Fibroblast of lung (primary cell): Measurements from ENCODE around the gene STIMATE. TPM values are rescaled to one million over a fixed set of nuclear protein-coding genes. Genes with fewer than 3 reads are reported as not detected.

Experiments
- DNase-seq, 2 donors: peaks; one replicate each; pipeline versions ENCODE4 v3.0.0 to v3.0.0-alpha.2; 2010; ENCODE audit warnings: low read depth in 2 of 2
- H2AFZ ChIP-seq: 2 replicates; pipeline ENCODE4 v1.5.1; 2012; ENCODE audit warnings: low read length, control low read depth, inconsistent platforms
- H3K27ac ChIP-seq: 2 replicates; pipeline ENCODE4 v1.5.1; 2011; ENCODE audit warnings: low read length, control low read depth; ENCODE audit not compliant: insufficient read depth
- H3K27me3 ChIP-seq: 2 replicates; pipeline ENCODE4 v1.5.1; 2011; ENCODE audit warnings: mild to moderate bottlenecking, low read length; ENCODE audit not compliant: control insufficient read depth, insufficient read depth
- H3K36me3 ChIP-seq: 2 replicates; pipeline ENCODE4 v1.5.1; 2011; ENCODE audit warnings: low read length; ENCODE audit not compliant: control insufficient read depth, insufficient read depth
- H3K4me1 ChIP-seq: 2 replicates; pipeline ENCODE4 v1.5.1; 2011; ENCODE audit warnings: low read length; ENCODE audit not compliant: control insufficient read depth, insufficient read depth; ENCODE audit errors: extremely low read depth
- H3K4me2 ChIP-seq: 2 replicates; pipeline ENCODE4 v1.5.1; 2011; ENCODE audit warnings: low read length, control low read depth; ENCODE audit not compliant: insufficient read depth; ENCODE audit errors: extremely low read depth
- H3K4me3 ChIP-seq, 4 experiments: fragments of 200-600 bp in 1 of 4; sonication (generic) in 1 of 4; replicated peaks in 1 of 4; 2 replicates each; pipeline ENCODE4 v1.5.1; 2011 to 2016; ENCODE audit warnings: low read length in 4 of 4, low read depth in 3 of 4, mild to moderate bottlenecking in 3 of 4, control low read depth in 2 of 4, inconsistent platforms in 1 of 4, mixed read lengths in 1 of 4; ENCODE audit not compliant: insufficient read depth in 1 of 4; ENCODE audit errors: control extremely low read depth in 1 of 4
- H3K79me2 ChIP-seq: 2 replicates; pipeline ENCODE4 v1.5.1; 2012; ENCODE audit warnings: mild to moderate bottlenecking, low read length, inconsistent platforms; ENCODE audit not compliant: control insufficient read depth, insufficient read depth
- H3K9ac ChIP-seq: 2 replicates; pipeline ENCODE4 v1.5.1; 2011; ENCODE audit warnings: mild to moderate bottlenecking, low read length, control low read depth; ENCODE audit not compliant: insufficient read depth
- H3K9me3 ChIP-seq: 2 replicates; pipeline ENCODE4 v1.5.1; 2012; ENCODE audit warnings: low read depth, low read length; ENCODE audit not compliant: control insufficient read depth, insufficient read depth
- H4K20me1 ChIP-seq: 2 replicates; pipeline ENCODE4 v1.5.1; 2011; ENCODE audit warnings: low read length; ENCODE audit not compliant: control insufficient read depth, insufficient read depth; ENCODE audit errors: extremely low read depth
- CTCF ChIP-seq, 2 donors: IDR thresholded peaks in 1 of 2; conservative IDR thresholded peaks in 1 of 2; 1 replicate in 1 of 2; 2 replicates in 1 of 2; pipeline ENCODE4 v1.5.1; 2011 to 2012; ENCODE audit warnings: low read length in 2 of 2, control low read depth in 1 of 2, inconsistent platforms in 1 of 2, low read depth in 1 of 2, mild to moderate bottlenecking in 1 of 2
- EZH2 ChIP-seq: IDR thresholded peaks from 2 replicates; pipeline ENCODE4 v1.5.1; 2012; ENCODE audit warnings: low read length, control low read depth, mild to moderate bottlenecking; ENCODE audit errors: missing control alignments
- polyA plus RNA-seq, 2 donors: library from polyadenylated mRNA; depleted of rRNA in 1 of 2; stranded (reverse) in 1 of 2; unstranded in 1 of 2; fragments of >200 nt; gene quantifications; 2 replicates each; pipeline ENCODE4 v1.2.1, GENCODE V29; 2011 to 2012; ENCODE audit warnings: missing spikeins in 1 of 2
- total RNA-seq: library from RNA; depleted of rRNA; stranded (reverse); fragments of >200 nt; gene quantifications from 2 replicates; pipeline ENCODE4 v1.2.1, GENCODE V29; 2014

The STIMATE gene
- total and polyA plus RNA-seq, 2 donors (not counting 1 experiment from before 2014, with no cell fraction given), result 11.6 to 13.0 TPM

DNA sequence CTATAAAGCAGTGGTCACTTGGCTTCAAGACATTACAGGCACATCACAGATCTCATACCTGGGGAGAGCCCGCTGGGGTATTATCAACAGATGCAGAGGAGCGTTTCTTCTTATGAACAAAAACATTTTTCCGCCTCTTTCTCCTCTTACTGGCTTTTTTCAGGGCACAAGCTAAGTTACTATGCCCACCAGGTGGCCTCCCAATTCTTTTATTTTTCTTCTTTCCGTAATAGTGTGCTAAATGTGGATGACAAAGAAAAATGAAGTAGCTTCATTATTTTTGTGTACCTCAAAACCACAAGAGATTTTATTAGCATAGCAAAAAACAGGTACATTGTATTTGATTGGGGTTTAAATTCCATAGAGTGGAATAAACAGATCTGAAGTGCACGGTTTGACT is 10.1 kb upstream of the STIMATE start:
- H3K36me3 ChIP-seq, result no peaks in the 10 kb centered on the region
- no peak for DNase-seq
- H3K27me3 ChIP-seq, result no peaks in the 10 kb centered on the region
- no peak overlapping the region for H3K27ac ChIP-seq
- H3K79me2 ChIP-seq, result no peaks in the 10 kb centered on the region
- H3K9ac ChIP-seq, result no peak overlapping the region
- no peaks in the 10 kb centered on the region for H4K20me1 ChIP-seq
- H3K9me3 ChIP-seq, result no peaks in the 10 kb centered on the region
- H3K4me3 ChIP-seq, result no peak overlapping the region
- no peak overlapping the region for H2AFZ ChIP-seq
- H3K4me1 ChIP-seq, result no peaks in the 10 kb centered on the region
- TF ChIP-seq CTCF (conservative IDR thresholded peaks at IDR 0.05 in 1 of 2, IDR thresholded peaks at IDR 0.05 in 1 of 2; ENCODE audit: low read depth in 1 of 2, low read length in 2 of 2) (no peak), EZH2 (no peak)
- no peak overlapping the region for H3K4me2 ChIP-seq

- no peaks in the 10 kb centered on the region for H3K9me3 ChIP-seq
- DNase-seq, result no peak
- TF ChIP-seq EZH2 (no peak), CTCF (conservative IDR thresholded peaks at IDR 0.05 in 1 of 2, IDR thresholded peaks at IDR 0.05 in 1 of 2; ENCODE audit: low read depth in 1 of 2, low read length in 2 of 2) (no peak)
- H3K27me3 ChIP-seq, result no peaks in the 10 kb centered on the region
- no peak overlapping the region for H3K4me2 ChIP-seq
- no peak overlapping the region for H3K4me3 ChIP-seq
- H3K9ac ChIP-seq, result no peak overlapping the region
- no peak overlapping the region for H3K27ac ChIP-seq
- no peaks in the 10 kb centered on the region for H3K4me1 ChIP-seq
- no peaks in the 10 kb centered on the region for H4K20me1 ChIP-seq
- H3K36me3 ChIP-seq, result no peaks in the 10 kb centered on the region
- H2AFZ ChIP-seq, result no peak overlapping the region
- no peaks in the 10 kb centered on the region for H3K79me2 ChIP-seq
Measured at GRCh38 chr3:52904552-52904951, 7.2 kb upstream of the STIMATE start.

- no peaks in the 10 kb centered on the region for H3K4me1 ChIP-seq
- no peaks in the 10 kb centered on the region for H3K9me3 ChIP-seq
- no peak for DNase-seq
- H3K9ac ChIP-seq, result no peak overlapping the region
- H3K4me2 ChIP-seq, result no peak overlapping the region
- H3K36me3 ChIP-seq, result no peaks in the 10 kb centered on the region
- no peaks in the 10 kb centered on the region for H3K27me3 ChIP-seq
- H3K79me2 ChIP-seq, result no peaks in the 10 kb centered on the region
- no peak for TF ChIP-seq EZH2
- no peak for TF ChIP-seq CTCF (conservative IDR thresholded peaks at IDR 0.05 in 1 of 2, IDR thresholded peaks at IDR 0.05 in 1 of 2; ENCODE audit: low read depth in 1 of 2, low read length in 2 of 2)
- H2AFZ ChIP-seq, result no peak overlapping the region
- no peak overlapping the region for H3K4me3 ChIP-seq
- no peaks in the 10 kb centered on the region for H4K20me1 ChIP-seq
- no peak overlapping the region for H3K27ac ChIP-seq
Measured at GRCh38 chr3:52904000-52904399, 6.7 kb upstream of the STIMATE start.
